GM12892 (cell line): Measurements from ENCODE around the gene BTG4.

Experiments used
- POLR2A ChIP-seq: IDR thresholded peaks from 2 replicates; pipeline ENCODE4 v1.6.1; 2011; ENCODE audit warnings: low read depth, low read length, control low read depth
- POLR2AphosphoS5 ChIP-seq: IDR thresholded peaks from 2 replicates; pipeline ENCODE4 v1.6.1; 2011; ENCODE audit warnings: low read depth, low read length, control low read depth
- TAF1 ChIP-seq: IDR thresholded peaks from 2 replicates; pipeline ENCODE4 v1.6.1; 2011; ENCODE audit warnings: low read depth, mild to moderate bottlenecking, control low read depth, low read length, borderline replicate concordance

- TF ChIP-seq POLR2A (no peak), POLR2AphosphoS5 (no peak), TAF1 (no peak)
Measured at GRCh38 chr11:111539426-111540113, 27.4 kb upstream of the BTG4 start.
